ENCODE data around the gene CCNL2. TPM values are rescaled to one million over a fixed set of nuclear protein-coding genes. Genes with fewer than 3 reads are reported as not detected.

Gene CCNL2
- total RNA-seq, 1 donor from 2014 or later = 55.3 TPM

DNA sequence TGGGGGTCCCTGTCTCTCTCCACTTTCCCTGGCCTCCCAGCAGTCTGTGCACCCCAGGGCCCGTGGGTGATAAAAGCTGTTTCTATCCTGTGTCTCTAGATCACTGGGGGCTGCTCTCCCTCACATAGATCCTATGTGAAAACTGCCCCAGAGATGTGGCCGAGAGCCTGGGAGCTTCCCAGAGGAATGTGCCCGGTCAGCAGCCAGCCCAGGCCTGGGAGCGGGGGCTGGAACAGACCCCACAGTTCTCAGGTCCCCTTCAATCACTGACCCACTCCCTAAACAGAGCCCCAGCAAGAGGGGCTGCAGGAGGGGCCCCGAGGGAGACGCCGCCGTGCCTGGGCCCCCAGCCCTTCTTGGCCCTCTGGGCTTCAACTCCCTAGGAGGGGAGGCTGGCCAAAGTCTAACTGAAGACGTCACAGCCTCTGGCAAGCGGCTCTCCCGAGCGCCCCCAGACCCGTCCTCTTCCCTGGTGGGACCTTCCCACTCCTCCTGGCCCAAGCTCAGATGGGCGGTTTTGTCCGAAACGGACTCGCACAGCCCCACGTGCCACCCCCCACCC lies 41.2 kb downstream of the CCNL2 start:
- Histone ChIP-seq H3K9me3 (ENCODE audit: control insufficient read depth in 3 of 3, low read length in 3 of 3) (no peaks in the 10 kb centered on the region), H3K36me3 (ENCODE audit: control insufficient read depth in 3 of 3, insufficient read depth in 3 of 3, low read length in 3 of 3) (peaks cover 0 to 2% (median 0%) of the 10 kb centered on the region in 3 donors), H3K4me1 (ENCODE audit: control insufficient read depth in 3 of 3, insufficient read depth in 3 of 3, low read length in 3 of 3) (peaks cover 39 to 54% (median 46%) of the 10 kb centered on the region in 3 donors), H3K27me3 (ENCODE audit: control insufficient read depth in 3 of 3, insufficient read depth in 3 of 3, low read length in 3 of 3) (peaks cover 0 to 64% (median 32%) of the 10 kb centered on the region in 3 donors), H3K9ac (ENCODE audit: low read depth in 1 of 3, low read length in 3 of 3) (peak overlapping the region; percentile 62 to 79 (median 74)), H3K4me3 (ENCODE audit: low read length in 3 of 3) (peak overlapping the region; percentile 37 to 69 (median 56)), H3K27ac (ENCODE audit: low read depth, low read length) (peak overlapping the region; percentile 77)

DNA sequence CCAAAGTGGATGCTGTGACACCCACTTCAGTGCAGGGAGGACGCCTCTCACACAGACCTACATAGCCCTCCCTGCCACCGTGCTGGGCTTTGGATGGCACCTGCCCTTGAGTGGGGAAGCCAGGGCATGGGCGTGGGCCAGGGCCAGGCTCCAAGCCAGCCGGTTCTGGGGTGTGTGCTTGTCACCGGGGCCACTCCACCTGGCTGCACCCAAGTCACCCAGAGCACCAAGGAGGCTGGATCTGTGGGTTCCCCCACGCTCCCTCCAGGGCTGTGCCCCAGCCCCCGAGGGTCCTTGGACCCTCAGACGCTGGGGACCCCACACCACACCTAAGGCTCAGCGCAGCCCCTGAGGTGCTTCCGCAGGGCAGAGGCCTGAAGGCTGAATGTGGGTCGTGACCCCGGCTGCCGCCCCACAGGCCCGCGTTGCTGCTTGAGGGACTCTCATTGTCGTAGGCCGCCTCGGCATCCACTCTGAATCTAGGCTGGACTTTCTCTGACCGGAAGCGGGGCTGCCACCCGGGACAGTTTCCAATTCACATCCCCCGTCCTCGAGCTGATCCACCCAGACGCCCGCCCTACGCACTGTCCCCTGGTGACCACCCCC lies 42.2 kb downstream of the CCNL2 start:
- Histone ChIP-seq H3K4me1 (ENCODE audit: control insufficient read depth in 3 of 3, insufficient read depth in 3 of 3, low read length in 3 of 3) (peaks cover 45 to 61% (median 53%) of the 10 kb centered on the region in 3 donors), H3K27ac (ENCODE audit: low read depth, low read length) (peak overlapping the region; percentile 77), H3K9me3 (ENCODE audit: control insufficient read depth in 3 of 3, low read length in 3 of 3) (no peaks in the 10 kb centered on the region), H3K36me3 (ENCODE audit: control insufficient read depth in 3 of 3, insufficient read depth in 3 of 3, low read length in 3 of 3) (peaks cover 0 to 2% (median 0%) of the 10 kb centered on the region in 3 donors), H3K4me3 (ENCODE audit: low read length in 3 of 3) (peak overlapping the region; percentile 52 to 69 (median 61)), H3K9ac (ENCODE audit: low read depth in 1 of 3, low read length in 3 of 3) (peak overlapping the region; percentile 45 to 74 (median 72)), H3K27me3 (ENCODE audit: control insufficient read depth in 3 of 3, insufficient read depth in 3 of 3, low read length in 3 of 3) (peaks cover 0 to 65% (median 32%) of the 10 kb centered on the region in 3 donors)

DNA sequence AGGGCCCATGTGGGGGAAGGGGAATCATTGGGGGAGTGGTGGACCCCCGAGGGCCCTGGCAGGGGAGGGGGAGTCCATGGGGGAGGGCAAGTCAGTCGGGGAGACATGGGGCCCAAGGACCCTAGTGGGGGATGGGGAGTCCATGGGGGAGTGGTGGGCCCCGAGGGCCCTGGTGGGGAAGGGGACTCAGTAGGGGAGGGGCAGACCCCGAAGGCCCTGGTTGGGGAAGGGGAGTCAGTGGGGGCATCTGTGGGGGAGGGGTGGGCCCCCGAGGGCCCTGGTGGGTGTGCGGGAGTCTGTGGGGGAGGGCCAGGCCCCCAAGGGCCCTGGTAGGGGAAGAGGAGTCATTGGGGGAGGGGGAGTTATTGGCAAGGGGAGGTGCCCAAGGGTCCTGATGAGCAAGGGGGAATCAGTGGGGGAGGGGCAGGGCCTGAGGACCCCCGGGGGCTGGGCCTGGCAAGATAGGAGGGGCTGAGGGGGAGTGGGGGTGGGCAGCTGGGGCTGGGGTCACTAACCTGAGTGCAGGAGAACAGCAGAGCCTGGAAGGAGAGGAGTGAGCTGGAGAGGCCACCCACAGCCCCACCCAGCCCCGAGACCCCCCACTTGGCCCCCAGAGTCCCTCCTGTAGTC lies 42.9 kb downstream of the CCNL2 start:
- Histone ChIP-seq H3K27ac (ENCODE audit: low read depth, low read length) (no peak overlapping the region), H3K4me3 (ENCODE audit: low read length in 3 of 3) (peak overlapping the region; percentile 52 to 69 (median 61)), H3K4me1 (ENCODE audit: control insufficient read depth in 3 of 3, insufficient read depth in 3 of 3, low read length in 3 of 3) (peaks cover 50 to 61% (median 53%) of the 10 kb centered on the region in 3 donors), H3K9ac (ENCODE audit: low read depth in 1 of 3, low read length in 3 of 3) (no peak overlapping the region), H3K9me3 (ENCODE audit: control insufficient read depth in 3 of 3, low read length in 3 of 3) (no peaks in the 10 kb centered on the region), H3K27me3 (ENCODE audit: control insufficient read depth in 3 of 3, insufficient read depth in 3 of 3, low read length in 3 of 3) (peaks cover 0 to 59% (median 32%) of the 10 kb centered on the region in 3 donors), H3K36me3 (ENCODE audit: control insufficient read depth in 3 of 3, insufficient read depth in 3 of 3, low read length in 3 of 3) (peaks cover 0 to 2% (median 0%) of the 10 kb centered on the region in 3 donors)

- Histone ChIP-seq H3K27ac (ENCODE audit: low read depth, low read length) (no peak overlapping the region), H3K9ac (ENCODE audit: low read depth in 1 of 3, low read length in 3 of 3) (no peak overlapping the region), H3K4me3 (ENCODE audit: low read length in 3 of 3) (no peak overlapping the region), H3K27me3 (ENCODE audit: control insufficient read depth in 3 of 3, insufficient read depth in 3 of 3, low read length in 3 of 3) (peaks cover 0 to 50% (median 26%) of the 10 kb centered on the region in 3 donors), H3K4me1 (ENCODE audit: control insufficient read depth in 3 of 3, insufficient read depth in 3 of 3, low read length in 3 of 3) (peaks cover 41 to 53% (median 45%) of the 10 kb centered on the region in 3 donors), H3K9me3 (ENCODE audit: control insufficient read depth in 3 of 3, low read length in 3 of 3) (no peaks in the 10 kb centered on the region), H3K36me3 (ENCODE audit: control insufficient read depth in 3 of 3, insufficient read depth in 3 of 3, low read length in 3 of 3) (peaks cover 0 to 2% (median 0%) of the 10 kb centered on the region in 3 donors)
Observed at GRCh38 chr1:1355416-1355815, 43.7 kb downstream of the CCNL2 start.

- H3K9me3 ChIP-seq (ENCODE audit: control insufficient read depth in 3 of 3, low read length in 3 of 3) = no peaks in the 10 kb centered on the region
- H3K4me1 ChIP-seq (ENCODE audit: control insufficient read depth in 3 of 3, insufficient read depth in 3 of 3, low read length in 3 of 3) = peaks cover 35 to 45% (median 38%) of the 10 kb centered on the region in 3 donors
- peaks cover 0 to 47% (median 26%) of the 10 kb centered on the region in 3 donors for H3K27me3 ChIP-seq (ENCODE audit: control insufficient read depth in 3 of 3, insufficient read depth in 3 of 3, low read length in 3 of 3)
- H3K4me3 ChIP-seq (ENCODE audit: low read length in 3 of 3) = no peak overlapping the region
- peaks cover 0 to 2% (median 0%) of the 10 kb centered on the region in 3 donors for H3K36me3 ChIP-seq (ENCODE audit: control insufficient read depth in 3 of 3, insufficient read depth in 3 of 3, low read length in 3 of 3)
- no peak overlapping the region for H3K27ac ChIP-seq (ENCODE audit: low read depth, low read length)
- H3K9ac ChIP-seq (ENCODE audit: low read depth in 1 of 3, low read length in 3 of 3) = no peak overlapping the region
Observed at GRCh38 chr1:1354271-1355247, 44.6 kb downstream of the CCNL2 start.

DNA sequence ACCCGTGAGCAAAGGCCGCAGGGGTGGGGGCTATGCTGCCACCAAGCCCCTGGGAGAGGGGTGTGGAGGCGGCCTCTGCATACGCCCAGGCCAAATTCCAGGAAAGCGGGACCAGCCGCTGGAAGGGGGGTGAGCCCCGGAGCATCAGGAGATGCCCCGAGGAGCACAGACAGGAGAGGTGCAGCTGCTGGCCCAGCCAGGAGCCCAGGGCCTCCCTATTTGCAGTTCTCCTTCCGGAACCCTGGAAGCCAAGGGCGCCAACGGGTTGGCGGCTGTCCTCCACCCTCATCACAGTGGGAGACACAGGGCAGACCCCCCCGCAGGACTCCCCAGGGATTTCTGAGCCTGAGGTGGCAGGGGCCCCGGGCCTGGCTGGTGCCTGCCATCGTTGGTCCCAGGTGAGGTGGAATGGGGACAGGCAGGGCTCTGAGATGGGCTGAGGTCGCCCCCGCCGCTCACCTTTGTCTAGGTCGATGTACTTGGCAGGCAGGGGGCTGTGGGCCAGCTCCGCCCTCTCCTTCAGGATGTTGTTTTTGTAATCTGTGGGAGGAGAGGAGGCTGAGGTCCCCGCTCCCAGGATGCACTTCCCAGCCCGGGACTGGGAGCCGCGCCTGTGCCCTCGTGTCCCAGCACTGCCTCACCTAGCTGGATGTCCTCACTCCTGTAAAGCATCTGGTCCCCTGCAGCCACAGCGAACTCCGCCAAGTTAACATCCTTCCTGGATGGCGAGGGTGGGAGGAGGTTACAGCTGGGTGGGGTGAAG lies 45.6 kb downstream of the CCNL2 start:
- peaks cover 31 to 35% (median 33%) of the 10 kb centered on the region in 3 donors for H3K4me1 ChIP-seq (ENCODE audit: control insufficient read depth in 3 of 3, insufficient read depth in 3 of 3, low read length in 3 of 3)
- no peaks in the 10 kb centered on the region for H3K9me3 ChIP-seq (ENCODE audit: control insufficient read depth in 3 of 3, low read length in 3 of 3)
- H3K27ac ChIP-seq (ENCODE audit: low read depth, low read length) = no peak overlapping the region
- no peak overlapping the region for H3K4me3 ChIP-seq (ENCODE audit: low read length in 3 of 3)
- peaks cover 0 to 2% (median 0%) of the 10 kb centered on the region in 3 donors for H3K36me3 ChIP-seq (ENCODE audit: control insufficient read depth in 3 of 3, insufficient read depth in 3 of 3, low read length in 3 of 3)
- peak overlapping the region in 1 of 3 donors; percentile 45 for H3K9ac ChIP-seq (ENCODE audit: low read depth in 1 of 3, low read length in 3 of 3)
- peaks cover 0 to 38% (median 24%) of the 10 kb centered on the region in 3 donors for H3K27me3 ChIP-seq (ENCODE audit: control insufficient read depth in 3 of 3, insufficient read depth in 3 of 3, low read length in 3 of 3)

DNA sequence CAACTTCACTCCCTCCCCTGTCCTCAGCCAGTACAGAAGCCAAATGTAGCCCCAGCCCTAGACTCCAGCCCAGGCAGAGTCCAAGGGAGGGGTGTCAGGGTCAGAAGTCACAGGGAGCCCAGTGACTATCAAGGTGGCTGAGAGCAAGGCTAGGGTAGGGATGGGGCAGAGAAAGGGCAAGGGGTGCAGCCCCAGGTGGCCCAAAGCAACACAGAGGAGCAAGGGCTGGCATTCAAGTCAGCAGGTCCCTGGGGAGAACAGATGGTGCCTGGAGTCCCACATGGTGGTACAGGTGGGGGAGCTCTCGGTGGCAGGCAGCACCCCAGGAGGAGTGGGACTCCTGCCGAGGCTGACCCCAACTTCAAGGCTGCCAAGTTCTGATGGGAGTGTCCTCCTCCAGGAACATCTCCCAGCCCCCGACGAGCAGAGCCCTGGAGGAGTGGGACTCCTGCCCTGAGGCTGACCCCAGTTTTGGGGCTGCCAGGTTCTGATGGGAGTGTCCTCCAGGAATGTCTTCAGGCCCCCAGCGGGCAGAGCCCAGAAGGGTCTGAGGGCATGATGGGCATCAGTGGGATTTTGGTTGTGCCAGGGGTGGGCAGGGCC lies 46.2 kb downstream of the CCNL2 start:
- Histone ChIP-seq H3K9me3 (ENCODE audit: control insufficient read depth in 3 of 3, low read length in 3 of 3) (no peaks in the 10 kb centered on the region), H3K4me3 (ENCODE audit: low read length in 3 of 3) (no peak overlapping the region), H3K9ac (ENCODE audit: low read depth in 1 of 3, low read length in 3 of 3) (peak overlapping the region in 1 of 3 donors; percentile 33), H3K4me1 (ENCODE audit: control insufficient read depth in 3 of 3, insufficient read depth in 3 of 3, low read length in 3 of 3) (peaks cover 35 to 36% (median 35%) of the 10 kb centered on the region in 3 donors), H3K27me3 (ENCODE audit: control insufficient read depth in 3 of 3, insufficient read depth in 3 of 3, low read length in 3 of 3) (peaks cover 0 to 36% (median 22%) of the 10 kb centered on the region in 3 donors), H3K27ac (ENCODE audit: low read depth, low read length) (no peak overlapping the region), H3K36me3 (ENCODE audit: control insufficient read depth in 3 of 3, insufficient read depth in 3 of 3, low read length in 3 of 3) (peaks cover 0 to 2% (median 0%) of the 10 kb centered on the region in 3 donors)

GRCh38 chr1:1351511-1352427 lies 47.4 kb downstream of the CCNL2 start:
- peaks cover 0 to 25% (median 17%) of the 10 kb centered on the region in 3 donors for H3K27me3 ChIP-seq (ENCODE audit: control insufficient read depth in 3 of 3, insufficient read depth in 3 of 3, low read length in 3 of 3)
- no peaks in the 10 kb centered on the region for H3K9me3 ChIP-seq (ENCODE audit: control insufficient read depth in 3 of 3, low read length in 3 of 3)
- H3K4me1 ChIP-seq (ENCODE audit: control insufficient read depth in 3 of 3, insufficient read depth in 3 of 3, low read length in 3 of 3) = peaks cover 39 to 43% (median 40%) of the 10 kb centered on the region in 3 donors
- peak overlapping the region in 1 of 3 donors; percentile 33 for H3K9ac ChIP-seq (ENCODE audit: low read depth in 1 of 3, low read length in 3 of 3)
- peaks cover 0 to 2% (median 0%) of the 10 kb centered on the region in 3 donors for H3K36me3 ChIP-seq (ENCODE audit: control insufficient read depth in 3 of 3, insufficient read depth in 3 of 3, low read length in 3 of 3)
- peak overlapping the region; percentile 48 for H3K27ac ChIP-seq (ENCODE audit: low read depth, low read length)
- H3K4me3 ChIP-seq (ENCODE audit: low read length in 3 of 3) = peak overlapping the region in 2 of 3 donors; percentile 35 to 45

All from skeletal muscle tissue (tissue), 4 donors.